ENCODE measurements around the gene BUD31.

DNA sequence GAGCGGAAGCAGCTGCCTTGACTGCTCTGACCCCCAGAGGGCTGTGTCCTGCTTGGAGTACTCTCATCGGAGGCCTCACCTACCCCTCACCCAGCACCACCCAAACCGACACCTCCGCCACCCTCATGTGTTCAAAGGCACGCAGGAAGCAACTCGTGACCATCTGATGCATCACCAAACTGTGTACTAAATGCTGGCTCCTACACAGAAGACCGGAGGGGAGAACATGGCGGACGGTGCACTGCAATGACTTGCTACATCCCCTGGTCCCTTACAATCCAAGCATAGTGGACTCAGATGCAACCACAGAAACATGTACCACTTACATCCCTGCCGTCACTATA lies 3.8 kb upstream of the BUD31 start:
- TF ChIP-seq NR2C2 (CRISPR knock-in tag; IDR thresholded peaks at IDR 0.05; ENCODE audit: borderline replicate concordance) = no peak
- TF ChIP-seq PHF21A (CRISPR knock-in tag; IDR thresholded peaks at IDR 0.05) = no peak
- no peak for TF ChIP-seq CEBPB (IDR thresholded peaks at IDR 0.05; ENCODE audit: borderline replicate concordance, low read depth, low read length)
- TF ChIP-seq SMAD1 (CRISPR knock-in tag; IDR thresholded peaks at IDR 0.05; ENCODE audit: borderline replicate concordance, low read depth) = no peak
- TF ChIP-seq, protein P1, sequence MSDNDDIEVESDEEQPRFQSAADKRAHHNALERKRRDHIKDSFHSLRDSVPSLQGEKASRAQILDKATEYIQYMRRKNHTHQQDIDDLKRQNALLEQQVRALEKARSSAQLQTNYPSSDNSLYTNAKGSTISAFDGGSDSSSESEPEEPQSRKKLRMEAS (IDR thresholded peaks at IDR 0.05) = no peak

All from HepG2 (cell line).